Uterus (tissue), 4 donors: ENCODE measurements around the gene RFX3. TPM values are rescaled to one million over a fixed set of nuclear protein-coding genes. Genes with fewer than 3 reads are reported as not detected.

Experiments used
- DNase-seq, 2 donors: peaks; one replicate each; pipeline ENCODE4 v3.0.0-alpha.2; 2019 to 2020
- H3K27ac ChIP-seq, 2 donors: fragments of 200-600 bp; sonication (generic); 1 replicate in 1 of 2; 2 replicates in 1 of 2; pipeline ENCODE4 v1.5.1; 2016 to 2018
- H3K27me3 ChIP-seq, 2 donors: fragments of 200-600 bp; sonication (generic); one replicate each; pipeline ENCODE4 v1.5.1; 2018 to 2019; ENCODE audit warnings: control low read depth in 1 of 2
- H3K36me3 ChIP-seq, 2 donors: fragments of 200-600 bp; sonication (generic); one replicate each; pipeline ENCODE4 v1.5.1; 2019; ENCODE audit warnings: control low read depth in 1 of 2
- H3K4me1 ChIP-seq, 2 donors: fragments of 200-600 bp; sonication (generic); one replicate each; pipeline ENCODE4 v1.5.1; 2018 to 2019; ENCODE audit warnings: control low read depth in 1 of 2
- H3K4me3 ChIP-seq, 2 donors: fragments of 200-600 bp; sonication (generic); 1 replicate in 1 of 2; 2 replicates in 1 of 2; pipeline ENCODE4 v1.5.1; 2018 to 2019; ENCODE audit warnings: mild to moderate bottlenecking in 1 of 2
- H3K9me3 ChIP-seq, 2 donors: fragments of 200-600 bp; sonication (generic); one replicate each; pipeline ENCODE4 v1.5.1; 2019; ENCODE audit warnings: control low read depth in 1 of 2
- CTCF ChIP-seq, 4 experiments: fragments of 200-600 bp in 2 of 4; fragments of 450-650 bp in 2 of 4; sonication (generic) in 2 of 4; IDR thresholded peaks; one replicate each; pipeline ENCODE4 v1.5.1; 2016 to 2019; ENCODE audit warnings: antibody characterized with exemption in 4 of 4, mild to moderate bottlenecking in 2 of 4, moderate library complexity in 1 of 4
- POLR2A ChIP-seq, 2 donors: fragments of 450-650 bp; IDR thresholded peaks; one replicate each; pipeline ENCODE4 v1.6.1; 2016; ENCODE audit warnings: antibody characterized with exemption in 2 of 2, mild to moderate bottlenecking in 1 of 2, moderate library complexity in 1 of 2
- intact Hi-C: fragments of 100-400 bp; cut with DNase I; formaldehyde crosslinking; loops from one replicate; pipeline ENCODE4 v1.15.1; 2023; ENCODE audit warnings: low total_unique reads
- total RNA-seq, 4 donors: library from RNA; depleted of rRNA in 3 of 4; stranded (reverse); fragments of >200 nt in 3 of 4; gene quantifications; one replicate each; pipeline versions ENCODE4 v1.1.0 to v1.2.4, GENCODE V29; 2014 to 2023
- donor health status: DM: yes; HTN: yes; CAD: no.

The RFX3 gene
- total RNA-seq, 4 donors from 2014 or later, result 8.5 to 43.3 (median 21.9) TPM

DNA sequence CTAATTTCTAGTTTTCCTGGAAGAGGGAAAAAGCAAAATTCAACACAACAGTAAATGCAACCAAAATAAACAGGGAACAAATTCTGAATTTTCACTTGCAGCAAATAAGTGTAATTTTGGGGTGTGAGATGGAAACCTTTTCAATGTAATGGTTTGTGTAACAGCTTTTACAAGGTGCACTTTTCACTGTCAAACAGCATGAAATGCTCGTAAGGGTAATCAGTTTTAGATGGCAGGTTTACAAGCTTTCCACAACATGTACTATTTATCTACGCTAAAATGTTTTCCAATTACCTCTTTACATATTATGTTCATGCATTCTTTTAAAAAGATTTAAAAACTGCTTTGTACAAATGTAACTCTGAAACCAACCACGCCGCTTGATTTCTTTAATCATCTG, 115.3 kb downstream of the RFX3 start:
- Histone ChIP-seq H3K27me3 (no peaks in the 10 kb centered on the region), H3K27ac (no peak overlapping the region), H3K9me3 (no peaks in the 10 kb centered on the region), H3K4me3 (no peak overlapping the region), H3K4me1 (peaks cover 0 to 7% of the 10 kb centered on the region in 2 donors), H3K36me3 (no peaks in the 10 kb centered on the region)
- TF ChIP-seq POLR2A (IDR thresholded peaks at IDR 0.05) (no peak), CTCF (IDR thresholded peaks at IDR 0.05) (no peak)
- no peak for DNase-seq
- intact Hi-C loops, result no loop called here

GRCh38 chr9:3409453-3409852, 116.3 kb downstream of the RFX3 start:
- Histone ChIP-seq H3K36me3 (no peaks in the 10 kb centered on the region), H3K4me1 (peaks cover 0 to 7% of the 10 kb centered on the region in 2 donors), H3K9me3 (no peaks in the 10 kb centered on the region), H3K4me3 (no peak overlapping the region), H3K27me3 (no peaks in the 10 kb centered on the region), H3K27ac (no peak overlapping the region)
- TF ChIP-seq CTCF (IDR thresholded peaks at IDR 0.05) (no peak), POLR2A (IDR thresholded peaks at IDR 0.05) (no peak)
- intact Hi-C loops, result no loop called here
- no peak for DNase-seq

DNA sequence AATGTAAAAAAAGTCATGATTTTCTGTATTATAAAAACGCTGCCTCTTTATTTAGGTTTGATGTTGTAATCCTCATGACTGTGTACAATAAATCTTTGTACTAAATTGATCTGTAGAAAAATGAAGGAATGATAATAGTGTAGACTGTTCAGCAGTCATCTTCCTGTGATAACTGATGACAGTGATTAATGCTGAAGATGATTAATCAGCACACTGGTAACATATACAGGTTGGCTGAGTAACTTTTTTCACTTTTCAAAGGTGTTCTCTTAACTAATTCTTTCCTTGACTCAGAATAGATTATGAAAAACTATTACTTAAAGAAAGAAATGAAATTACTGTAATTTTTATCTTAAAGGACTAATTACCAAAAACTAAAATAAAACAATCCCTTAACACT, 122.5 kb downstream of the RFX3 start:
- no peak for DNase-seq
- Histone ChIP-seq H3K36me3 (no peaks in the 10 kb centered on the region), H3K9me3 (no peaks in the 10 kb centered on the region), H3K27me3 (no peaks in the 10 kb centered on the region), H3K27ac (no peak overlapping the region), H3K4me1 (no peaks in the 10 kb centered on the region), H3K4me3 (no peak overlapping the region)
- intact Hi-C loops, result no loop called here
- TF ChIP-seq CTCF (IDR thresholded peaks at IDR 0.05) (no peak), POLR2A (IDR thresholded peaks at IDR 0.05) (no peak)

DNA sequence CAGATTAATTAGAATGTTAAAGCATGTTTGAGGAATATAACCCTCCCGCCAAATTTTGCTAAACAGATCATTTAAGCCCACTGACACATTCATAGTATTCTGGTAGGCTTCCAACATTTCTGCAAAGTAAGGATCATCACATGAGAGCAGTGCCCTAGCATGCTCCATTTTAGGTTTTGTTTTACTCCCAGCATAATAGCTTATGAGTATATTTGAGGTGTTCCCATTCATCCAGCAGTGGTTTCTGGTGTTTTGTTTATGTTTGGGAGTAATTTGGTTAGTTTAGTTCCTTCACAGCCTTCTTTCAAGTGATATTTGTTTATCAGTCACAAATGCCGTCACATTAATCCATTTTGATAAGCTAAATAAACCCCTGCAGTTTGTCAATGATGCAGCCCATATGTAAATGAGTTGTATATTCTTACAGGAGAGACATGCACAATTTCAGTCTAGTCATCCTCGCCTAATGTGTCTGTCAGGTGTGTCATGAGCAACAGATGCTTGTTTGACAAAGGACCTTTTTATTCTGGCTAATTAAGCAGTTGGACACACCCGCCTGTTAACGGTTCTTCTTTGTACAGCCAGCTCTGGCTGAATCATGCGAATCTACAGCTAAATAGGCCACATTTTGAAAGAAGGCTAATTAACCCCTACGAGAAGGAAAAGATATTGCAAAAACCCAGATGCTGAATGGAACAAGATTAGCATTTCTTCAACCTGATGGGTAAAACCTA, 124.4 kb downstream of the RFX3 start:
- H3K27ac ChIP-seq, result no peak overlapping the region
- H3K36me3 ChIP-seq, result no peaks in the 10 kb centered on the region
- DNase-seq, result no peak
- H3K4me1 ChIP-seq, result no peaks in the 10 kb centered on the region
- no peak overlapping the region for H3K4me3 ChIP-seq
- TF ChIP-seq POLR2A (IDR thresholded peaks at IDR 0.05) (no peak), CTCF (IDR thresholded peaks at IDR 0.05) (no peak)
- H3K9me3 ChIP-seq, result no peaks in the 10 kb centered on the region
- intact Hi-C loops, result no loop called here
- H3K27me3 ChIP-seq, result no peaks in the 10 kb centered on the region

- no peaks in the 10 kb centered on the region for H3K4me1 ChIP-seq
- TF ChIP-seq CTCF (IDR thresholded peaks at IDR 0.05) (no peak), POLR2A (IDR thresholded peaks at IDR 0.05) (no peak)
- intact Hi-C loops, result no loop called here
- H3K4me3 ChIP-seq, result no peak overlapping the region
- no peak for DNase-seq
- no peaks in the 10 kb centered on the region for H3K36me3 ChIP-seq
- H3K27ac ChIP-seq, result no peak overlapping the region
- no peaks in the 10 kb centered on the region for H3K9me3 ChIP-seq
- H3K27me3 ChIP-seq, result no peaks in the 10 kb centered on the region
Observed at GRCh38 chr9:3398232-3398648, 127.6 kb downstream of the RFX3 start.
